ENCODE measurements around the gene RHOXF2. TPM values are rescaled to one million over a fixed set of nuclear protein-coding genes. Genes with fewer than 3 reads are reported as not detected.
"Not testable (repeated sequence)": the region's sequence is repeated elsewhere in the genome, so short reads cannot be mapped to it uniquely, and the experiment has no call there.

RHOXF2 gene
- not detected in 3 replicates for total RNA-seq

- not testable (repeated sequence) for H3K36me3 Mint-ChIP-seq; H3K4me3 Mint-ChIP-seq; H3K9me3 Mint-ChIP-seq; H3K4me1 Mint-ChIP-seq; DNase-seq (ENCODE audit: low spot score in 2 of 2, unreplicated experiment in 2 of 2); H3K27ac Mint-ChIP-seq; H3K27me3 Mint-ChIP-seq (ENCODE audit: low read depth)
Observed at GRCh38 chrX:120158313-120158712, at the start of gene RHOXF2. RHOXF2 (plus strand) TSS chrX:120158613; CDS start chrX:120158751, 138 bp downstream.

GRCh38 chrX:120109378-120109777 lies 49.0 kb upstream of the RHOXF2 start:
- Mint-ChIP-seq H3K9me3 (peaks cover 25% of the 10 kb centered on the region), H3K4me1 (no peaks in the 10 kb centered on the region)

GRCh38 chrX:120111611-120112010 lies 46.8 kb upstream of the RHOXF2 start:
- peaks cover 2% of the 10 kb centered on the region for H3K36me3 Mint-ChIP-seq
- H3K27me3 Mint-ChIP-seq (ENCODE audit: low read depth), result no peaks in the 10 kb centered on the region
- H3K27ac Mint-ChIP-seq, result no peak overlapping the region
- no peak overlapping the region for H3K4me3 Mint-ChIP-seq
- no peaks in the 10 kb centered on the region for H3K4me1 Mint-ChIP-seq
- TF ChIP-seq CTCF (IDR thresholded peaks at IDR 0.05; ENCODE audit: unreplicated experiment), result no peak
- peaks cover 16% of the 10 kb centered on the region for H3K9me3 Mint-ChIP-seq
- DNase-seq (ENCODE audit: low spot score in 2 of 2, unreplicated experiment in 2 of 2), result no peak

More at GRCh38 chrX:120109378-120109777, 49.0 kb upstream of the RHOXF2 start:
- Mint-ChIP-seq H3K36me3 (peaks cover 2% of the 10 kb centered on the region), H3K27ac (no peak overlapping the region), H3K27me3 (ENCODE audit: low read depth) (no peaks in the 10 kb centered on the region), H3K4me3 (no peak overlapping the region)
- no peak for DNase-seq (ENCODE audit: low spot score in 2 of 2, unreplicated experiment in 2 of 2)
- TF ChIP-seq CTCF (IDR thresholded peaks at IDR 0.05; ENCODE audit: unreplicated experiment), result no peak

- DNase-seq (ENCODE audit: low spot score in 2 of 2, unreplicated experiment in 2 of 2), result no peak
- H3K4me3 Mint-ChIP-seq, result no peak within 1 kb of the TSS
- H3K27me3 Mint-ChIP-seq (ENCODE audit: low read depth), result no peaks in the 10 kb centered on the region
- no peak for TF ChIP-seq CTCF (IDR thresholded peaks at IDR 0.05; ENCODE audit: unreplicated experiment)
- H3K4me1 Mint-ChIP-seq, result no peaks in the 10 kb centered on the region
- no peak within 1 kb of the TSS for H3K27ac Mint-ChIP-seq
- H3K9me3 Mint-ChIP-seq, result peaks cover 15% of the 10 kb centered on the region
- peaks cover 2% of the 10 kb centered on the region for H3K36me3 Mint-ChIP-seq
Observed at GRCh38 chrX:120115438-120115963, 42.9 kb upstream of the RHOXF2 start, which contains the start of gene RHOXF1. RHOXF1 (minus strand) TSS chrX:120115913; CDS start chrX:120115862, 51 bp downstream.

GRCh38 chrX:120120223-120120622 lies 38.2 kb upstream of the RHOXF2 start:
- H3K27me3 Mint-ChIP-seq (ENCODE audit: low read depth), result no peaks in the 10 kb centered on the region
- H3K9me3 Mint-ChIP-seq, result peaks cover 10% of the 10 kb centered on the region
- no peak for DNase-seq (ENCODE audit: low spot score in 2 of 2, unreplicated experiment in 2 of 2)
- no peaks in the 10 kb centered on the region for H3K36me3 Mint-ChIP-seq
- H3K4me1 Mint-ChIP-seq, result no peaks in the 10 kb centered on the region
- no peak for TF ChIP-seq CTCF (IDR thresholded peaks at IDR 0.05; ENCODE audit: unreplicated experiment)
- H3K4me3 Mint-ChIP-seq, result no peak overlapping the region
- no peak overlapping the region for H3K27ac Mint-ChIP-seq

GRCh38 chrX:120125444-120125843 lies 33.0 kb upstream of the RHOXF2 start:
- DNase-seq (ENCODE audit: low spot score in 2 of 2, unreplicated experiment in 2 of 2), result no peak
- Mint-ChIP-seq H3K27ac (no peak overlapping the region), H3K4me3 (no peak overlapping the region), H3K36me3 (no peaks in the 10 kb centered on the region), H3K4me1 (no peaks in the 10 kb centered on the region), H3K27me3 (ENCODE audit: low read depth) (no peaks in the 10 kb centered on the region), H3K9me3 (peaks cover 18% of the 10 kb centered on the region)
- no peak for TF ChIP-seq CTCF (IDR thresholded peaks at IDR 0.05; ENCODE audit: unreplicated experiment)

- H3K4me1 Mint-ChIP-seq; H3K36me3 Mint-ChIP-seq; H3K27ac Mint-ChIP-seq; H3K4me3 Mint-ChIP-seq; DNase-seq (ENCODE audit: low spot score in 2 of 2, unreplicated experiment in 2 of 2); H3K27me3 Mint-ChIP-seq (ENCODE audit: low read depth): not testable (repeated sequence)
- H3K9me3 Mint-ChIP-seq, result peaks cover 17% of the 10 kb centered on the region
Observed at GRCh38 chrX:120128306-120128846, 30.0 kb upstream of the RHOXF2 start.

Measured in mesothelial cell of epicardium (in vitro differentiated cells).